GM21786 (cell line): ENCODE results near the gene DGUOK.
"Not testable (repeated sequence)": the region's sequence is repeated elsewhere in the genome, so short reads cannot be mapped to it uniquely, and the experiment has no call there.

Experiments
- ATAC-seq: cut with Tn5 transposase; IDR thresholded peaks from one replicate; pipeline ENCODE4 v1.9.1; 2021; ENCODE audit not compliant: unreplicated experiment

DGUOK gene

GRCh38 chr2:73926493-73927327, at the start of gene DGUOK:
DGUOK (plus strand) TSS chr2:73926880; CDS start chr2:73926911, 31 bp downstream.
- peak; percentile 99 for ATAC-seq

GRCh38 chr2:73877071-73877802, 49.4 kb upstream of the DGUOK start:
- no peak for ATAC-seq

DNA sequence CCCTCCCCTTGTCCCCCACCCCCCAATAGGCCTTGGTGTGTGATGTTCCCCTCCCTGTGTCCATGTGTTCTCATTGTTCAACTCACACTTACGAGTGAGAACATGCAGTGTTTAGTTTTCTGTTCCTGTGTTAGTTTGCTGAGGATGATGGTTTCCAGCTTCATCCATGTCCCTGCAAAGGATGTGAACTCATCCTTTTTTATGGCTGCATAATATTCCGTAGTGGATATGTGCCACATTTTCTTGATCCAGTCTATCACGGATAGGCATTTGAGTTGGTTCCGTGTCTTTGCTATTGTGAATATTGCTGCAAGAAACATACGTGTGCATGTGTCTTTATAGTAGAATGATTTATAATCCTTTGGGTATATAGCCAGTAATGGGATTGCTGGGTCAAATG, 48.7 kb upstream of the DGUOK start:
- ATAC-seq, result not testable (repeated sequence)

- no peak for ATAC-seq
Measured at GRCh38 chr2:73885406-73885805, 41.3 kb upstream of the DGUOK start.

GRCh38 chr2:73886357-73886756, 40.3 kb upstream of the DGUOK start:
- ATAC-seq, result no peak

GRCh38 chr2:73887596-73888353, 38.9 kb upstream of the DGUOK start:
- ATAC-seq, result not testable (repeated sequence)

- ATAC-seq, result no peak
Measured at GRCh38 chr2:73888388-73888787, 38.3 kb upstream of the DGUOK start.

DNA sequence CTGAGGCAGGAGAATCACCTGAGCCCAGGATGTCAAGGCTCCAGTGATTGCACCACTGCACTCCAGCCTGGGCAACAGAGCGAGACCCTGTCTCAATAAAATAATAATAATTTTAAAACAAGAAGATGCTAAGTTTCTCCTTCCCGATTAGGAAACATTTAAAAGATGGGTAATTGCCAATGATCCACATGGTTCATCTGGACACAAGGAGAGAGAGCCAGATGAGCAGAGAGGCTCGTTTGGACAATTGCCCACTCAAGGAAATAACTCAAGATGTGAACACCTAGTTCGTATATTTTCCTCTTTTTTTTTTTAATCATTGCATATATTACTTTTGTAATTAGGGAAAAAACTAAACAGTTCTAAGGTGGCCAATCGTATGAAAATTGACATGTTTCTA, 37.5 kb upstream of the DGUOK start:
- ATAC-seq, result no peak

DNA sequence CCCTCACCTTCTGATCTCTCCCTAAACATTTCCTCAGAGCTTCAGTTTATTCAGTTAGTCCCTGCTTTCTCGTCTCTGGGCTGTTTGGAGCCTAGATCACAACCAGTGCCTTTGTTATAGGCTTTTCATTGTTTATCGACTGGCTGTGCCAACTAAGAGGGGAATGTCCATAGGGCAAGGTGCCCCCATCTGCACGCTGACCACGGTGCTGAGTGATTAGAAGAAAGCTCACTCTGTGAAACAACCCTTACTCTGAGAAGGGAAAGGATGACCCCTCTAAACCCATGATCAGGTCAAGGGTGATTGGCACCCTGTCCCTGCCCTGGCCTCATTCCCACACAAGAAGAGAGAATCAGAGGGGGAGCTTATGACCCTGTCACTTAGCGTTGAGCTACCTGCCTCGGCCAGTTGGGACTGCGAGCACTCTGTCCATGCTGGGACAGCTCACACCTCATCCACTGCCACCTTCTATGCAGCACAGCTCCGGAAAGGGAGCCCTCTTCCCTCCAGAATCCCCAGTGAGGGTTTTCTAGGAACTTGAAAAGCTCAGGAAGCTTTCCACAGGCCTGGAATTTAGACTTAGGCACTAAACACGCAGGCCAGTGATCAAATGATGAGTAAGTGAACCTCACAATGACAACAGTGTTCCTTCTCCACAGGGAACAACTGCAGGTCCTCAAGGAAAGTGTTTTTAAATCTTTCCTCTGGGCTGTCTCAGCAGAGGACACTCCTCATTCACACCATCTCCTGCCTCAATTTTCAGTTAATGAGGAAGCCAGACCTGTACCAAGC, 36.2 kb upstream of the DGUOK start:
- no peak for ATAC-seq

- no peak for ATAC-seq
Measured at GRCh38 chr2:73891276-73891901, 35.3 kb upstream of the DGUOK start.

DNA sequence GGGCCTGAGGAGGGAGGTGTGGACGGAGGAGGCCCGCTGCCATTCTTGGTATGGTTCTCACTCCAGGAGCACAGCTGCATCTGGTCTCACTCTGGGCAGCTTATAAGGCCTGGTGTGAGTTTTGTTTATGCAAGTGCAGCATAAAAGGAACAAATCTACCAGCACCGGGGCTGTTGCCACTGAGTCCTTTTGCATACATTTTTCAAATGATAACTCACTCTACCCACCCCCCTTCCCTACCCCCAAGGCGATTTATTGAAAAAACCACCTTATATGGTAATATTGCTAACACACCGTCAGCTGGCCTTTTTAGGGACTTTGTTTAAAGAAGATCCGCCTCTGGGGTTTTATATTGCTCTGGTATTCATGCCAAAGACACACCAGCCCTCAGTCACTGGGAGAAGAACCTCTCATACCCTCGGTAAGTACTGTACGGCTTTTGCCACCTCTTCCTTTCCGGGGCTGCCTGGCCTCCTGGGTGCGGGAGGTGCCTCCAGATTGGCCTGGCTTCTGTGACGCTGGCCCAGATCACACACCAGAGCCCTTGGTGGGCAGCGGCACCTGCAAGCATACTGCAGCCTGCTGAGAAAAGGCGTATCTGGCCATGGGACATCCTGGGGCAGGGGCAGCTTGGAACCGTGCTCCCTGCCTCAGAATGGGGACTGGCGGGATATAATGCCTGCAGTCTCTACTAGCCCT, 33.9 kb upstream of the DGUOK start, which contains the start of gene ACTG2:
TSS of gene ACTG2 (plus strand) at position 378 of the 699 bp plus-strand sequence. CDS start 8,304 bp downstream, outside the sequence.
- ATAC-seq, result no peak

DNA sequence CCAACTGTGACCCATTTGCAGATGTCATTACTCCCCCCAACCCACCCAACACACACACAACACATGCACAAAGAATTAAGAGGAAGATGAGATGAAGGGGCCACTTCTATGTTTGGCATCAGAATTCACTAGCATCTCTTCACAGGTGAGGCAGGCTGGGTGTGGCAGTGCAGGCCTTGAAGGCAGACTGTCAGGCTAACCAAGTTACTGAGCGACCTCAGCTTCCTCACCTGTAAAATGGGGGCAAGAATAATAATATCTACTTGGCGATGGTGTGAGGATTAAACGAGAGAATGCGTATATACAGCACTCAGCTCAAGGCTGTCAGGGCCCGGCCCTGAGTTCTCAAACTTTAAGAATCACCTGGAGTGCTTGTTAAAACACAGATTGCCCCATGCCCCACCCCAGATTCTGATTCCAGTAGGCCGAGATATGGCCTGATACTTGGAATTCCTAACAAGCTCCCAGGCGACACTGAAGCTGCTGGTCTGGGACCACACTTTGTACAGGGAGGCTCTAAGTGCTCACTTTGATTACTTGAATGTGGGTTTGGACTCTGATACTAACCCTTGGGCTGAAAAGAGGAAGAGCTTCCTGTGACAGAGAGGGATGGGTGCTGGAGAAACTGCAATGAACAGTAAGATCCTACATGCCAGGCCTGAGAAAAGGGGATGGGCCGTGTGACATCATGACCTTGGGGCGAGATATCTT, 32.8 kb upstream of the DGUOK start:
- ATAC-seq, result no peak

DNA sequence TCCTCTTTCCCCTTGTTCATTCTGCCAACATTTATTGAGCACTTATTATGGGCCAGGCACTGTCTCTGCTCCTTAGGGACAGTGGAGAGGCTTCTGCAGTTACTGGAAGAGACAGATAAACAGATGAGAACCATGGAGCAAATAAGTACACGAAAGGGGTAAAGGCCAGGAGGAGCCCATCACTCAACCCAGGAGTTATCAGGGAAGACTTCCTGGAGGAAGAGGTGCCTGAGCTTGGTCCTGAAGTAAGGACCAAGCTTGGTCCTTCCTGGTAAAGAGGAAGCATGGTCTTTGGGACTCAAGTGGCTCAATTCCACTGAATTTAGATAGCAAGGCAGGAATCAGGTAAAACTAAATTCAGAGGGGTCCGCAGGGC, 32.2 kb upstream of the DGUOK start:
- no peak for ATAC-seq

- ATAC-seq, result no peak
Measured at GRCh38 chr2:73894877-73895276, 31.8 kb upstream of the DGUOK start.

DNA sequence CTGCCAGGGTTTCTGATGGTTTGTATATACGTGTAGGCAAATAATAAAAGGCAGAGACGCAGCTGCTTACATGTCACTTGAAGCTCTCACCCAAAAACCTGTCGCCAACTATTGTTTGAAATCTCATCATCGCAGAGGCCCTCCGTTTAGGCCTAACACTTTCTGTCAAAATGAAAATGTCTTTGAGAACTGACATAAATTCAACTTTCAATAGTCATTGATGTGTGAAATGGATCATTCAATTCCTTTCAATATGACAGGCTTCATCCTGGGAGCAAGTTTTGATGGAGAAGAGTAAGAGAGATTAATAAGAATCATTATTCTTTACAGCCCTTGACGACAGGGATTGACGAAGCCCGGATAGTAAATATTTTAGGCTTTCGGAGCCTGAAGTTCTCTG, 31.2 kb upstream of the DGUOK start:
- no peak for ATAC-seq

DNA sequence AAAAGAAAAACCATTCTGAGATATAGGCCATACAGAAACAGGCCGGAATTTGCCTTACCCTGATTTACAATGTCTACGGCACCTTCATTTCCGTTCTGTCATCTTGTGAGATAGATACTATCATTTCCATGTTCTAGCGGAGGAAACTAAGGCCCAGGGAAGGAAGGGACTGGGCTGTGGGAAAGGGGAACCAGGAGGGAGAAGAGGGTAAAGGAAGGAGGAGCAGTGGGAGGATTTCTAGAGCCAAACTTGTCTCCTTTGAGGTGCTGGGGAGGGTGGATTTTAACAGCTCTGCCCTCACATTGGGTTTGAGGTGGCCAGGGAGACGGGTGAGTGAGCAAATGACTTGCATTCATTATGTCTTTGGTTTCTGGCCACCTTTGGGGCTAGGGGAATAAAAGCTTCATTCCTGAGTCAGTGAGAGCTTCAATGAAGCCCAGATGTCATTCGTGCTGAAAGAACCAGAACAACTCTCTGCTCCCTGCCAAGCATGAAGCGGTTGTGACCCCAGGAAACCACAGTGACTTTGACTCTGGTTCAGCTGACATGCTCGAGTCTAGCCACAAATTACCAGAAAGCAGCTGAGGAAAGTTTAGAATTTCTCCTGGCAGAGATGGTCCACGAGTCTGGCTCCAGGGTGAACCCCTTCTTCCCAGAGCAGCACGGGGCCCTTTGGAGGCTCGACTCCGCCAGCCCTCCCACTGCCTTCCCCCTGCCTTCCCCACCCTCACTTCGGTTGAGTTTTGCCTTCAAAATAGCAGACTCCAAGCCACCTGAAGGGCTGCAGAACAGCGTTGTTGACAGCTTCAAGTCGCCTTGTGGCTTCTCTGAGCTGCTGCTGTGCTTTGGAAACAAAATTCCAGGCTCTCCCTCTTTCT, 30.1 kb upstream of the DGUOK start:
- peak; percentile 68 for ATAC-seq

DNA sequence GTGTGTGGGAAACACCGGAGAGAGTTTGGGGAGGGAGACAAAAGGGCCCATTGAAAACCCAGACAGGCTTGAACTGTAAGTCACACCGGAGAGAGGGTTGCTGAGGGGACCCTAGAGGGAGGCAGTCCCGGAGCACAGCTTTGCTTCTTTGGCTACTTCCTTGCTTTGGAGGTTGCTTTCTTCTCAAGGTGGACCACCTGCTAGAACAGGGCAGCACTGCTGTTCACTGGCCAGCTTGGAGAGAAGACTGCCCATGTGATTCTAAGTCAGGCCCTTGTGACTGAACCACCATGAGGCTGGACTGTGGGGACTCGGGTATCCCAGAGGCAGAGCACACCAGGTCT, 29.5 kb upstream of the DGUOK start:
- no peak for ATAC-seq

- ATAC-seq, result no peak
Measured at GRCh38 chr2:73897934-73898333, 28.7 kb upstream of the DGUOK start.
